VCaP (cell line): ENCODE results near the gene SPATS2L.

ENCODE experiments used
- H3K27ac ChIP-seq: fragments of 450-650 bp; 2 replicates; pipeline ENCODE4 v1.5.1; 2017
- CTCF ChIP-seq: fragments of 450-650 bp; conservative IDR thresholded peaks from 2 replicates; pipeline ENCODE4 v1.5.1; 2017; ENCODE audit warnings: mild to moderate bottlenecking, moderate library complexity

Gene SPATS2L

GRCh38 chr2:200345975-200346374 lies 39.5 kb downstream of the SPATS2L start:
- TF ChIP-seq CTCF = no peak
- no peak overlapping the region for H3K27ac ChIP-seq

- no peak for TF ChIP-seq CTCF
- no peak overlapping the region for H3K27ac ChIP-seq
Measured at GRCh38 chr2:200347301-200347700, 40.8 kb downstream of the SPATS2L start.

- TF ChIP-seq CTCF = no peak
- H3K27ac ChIP-seq = no peak overlapping the region
Measured at GRCh38 chr2:200348897-200349563, 42.5 kb downstream of the SPATS2L start.

- no peak overlapping the region for H3K27ac ChIP-seq
- no peak for TF ChIP-seq CTCF
Measured at GRCh38 chr2:200349868-200350267, 43.4 kb downstream of the SPATS2L start.

- no peak for TF ChIP-seq CTCF
- peak overlapping the region; percentile 76 for H3K27ac ChIP-seq
Measured at GRCh38 chr2:200350850-200351285, 44.4 kb downstream of the SPATS2L start.

GRCh38 chr2:200351815-200352214 lies 45.3 kb downstream of the SPATS2L start:
- H3K27ac ChIP-seq = peak overlapping the region; percentile 76
- TF ChIP-seq CTCF = no peak

- no peak for TF ChIP-seq CTCF
- H3K27ac ChIP-seq = peak overlapping the region; percentile 76
Measured at GRCh38 chr2:200352636-200353035, 46.1 kb downstream of the SPATS2L start.
